MM.1S (cell line): Measurements from ENCODE around the gene SEMA6B.

ENCODE experiments used
- EZH2 ChIP-seq: fragments of 300-600 bp; sonication (generic); optimal IDR thresholded peaks from 2 replicates; pipeline ENCODE3; 2017; ENCODE audit warnings: low read depth, mild to moderate bottlenecking, antibody characterized with exemption, low read length, mixed read lengths
- TF ChIP-seq, protein P1 (sequence below): fragments of 300-600 bp; sonication (generic); IDR thresholded peaks from 2 replicates; pipeline ENCODE4 v1.5.1; 2016; ENCODE audit warnings: antibody characterized with exemption, low read length, mixed read lengths

DNA sequence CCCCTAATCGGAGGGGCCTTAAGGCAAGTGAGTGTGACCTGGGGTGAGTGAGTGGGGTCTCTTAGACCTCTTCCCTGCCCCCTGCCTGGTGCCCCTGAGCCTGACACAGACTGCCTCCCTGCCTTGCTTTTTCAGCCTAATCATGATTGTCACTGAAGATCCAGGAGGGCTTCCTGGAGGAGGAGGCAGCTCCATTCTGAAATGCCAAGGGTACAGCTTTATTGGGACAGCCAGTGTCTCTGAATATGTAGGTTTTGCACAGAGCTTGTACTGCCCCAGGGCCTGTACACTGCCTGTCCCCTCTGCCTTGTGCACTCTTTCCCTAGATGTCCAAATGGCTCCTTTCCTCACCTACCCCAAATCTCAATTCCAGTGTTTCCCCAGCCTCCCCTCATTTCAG, 26.1 kb upstream of the SEMA6B start:
- TF ChIP-seq EZH2, result no peak
- TF ChIP-seq, protein P1, sequence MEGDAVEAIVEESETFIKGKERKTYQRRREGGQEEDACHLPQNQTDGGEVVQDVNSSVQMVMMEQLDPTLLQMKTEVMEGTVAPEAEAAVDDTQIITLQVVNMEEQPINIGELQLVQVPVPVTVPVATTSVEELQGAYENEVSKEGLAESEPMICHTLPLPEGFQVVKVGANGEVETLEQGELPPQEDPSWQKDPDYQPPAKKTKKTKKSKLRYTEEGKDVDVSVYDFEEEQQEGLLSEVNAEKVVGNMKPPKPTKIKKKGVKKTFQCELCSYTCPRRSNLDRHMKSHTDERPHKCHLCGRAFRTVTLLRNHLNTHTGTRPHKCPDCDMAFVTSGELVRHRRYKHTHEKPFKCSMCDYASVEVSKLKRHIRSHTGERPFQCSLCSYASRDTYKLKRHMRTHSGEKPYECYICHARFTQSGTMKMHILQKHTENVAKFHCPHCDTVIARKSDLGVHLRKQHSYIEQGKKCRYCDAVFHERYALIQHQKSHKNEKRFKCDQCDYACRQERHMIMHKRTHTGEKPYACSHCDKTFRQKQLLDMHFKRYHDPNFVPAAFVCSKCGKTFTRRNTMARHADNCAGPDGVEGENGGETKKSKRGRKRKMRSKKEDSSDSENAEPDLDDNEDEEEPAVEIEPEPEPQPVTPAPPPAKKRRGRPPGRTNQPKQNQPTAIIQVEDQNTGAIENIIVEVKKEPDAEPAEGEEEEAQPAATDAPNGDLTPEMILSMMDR, result no peak
